Stimulated activated CD4-positive, alpha-beta T cell treated with anti-CD3 and anti-CD28 coated beads, Interleukin-2, amount 100 ng/mL, for 24 hours (primary cell): ENCODE results near the gene FAM163B.
"Not testable (repeated sequence)": the region's sequence is repeated elsewhere in the genome, so short reads cannot be mapped to it uniquely, and the experiment has no call there.

Experiments used
- DNase-seq, 2 donors: peaks; one replicate each; pipeline ENCODE4 v3.0.0-alpha.2; 2020

The FAM163B gene

DNA sequence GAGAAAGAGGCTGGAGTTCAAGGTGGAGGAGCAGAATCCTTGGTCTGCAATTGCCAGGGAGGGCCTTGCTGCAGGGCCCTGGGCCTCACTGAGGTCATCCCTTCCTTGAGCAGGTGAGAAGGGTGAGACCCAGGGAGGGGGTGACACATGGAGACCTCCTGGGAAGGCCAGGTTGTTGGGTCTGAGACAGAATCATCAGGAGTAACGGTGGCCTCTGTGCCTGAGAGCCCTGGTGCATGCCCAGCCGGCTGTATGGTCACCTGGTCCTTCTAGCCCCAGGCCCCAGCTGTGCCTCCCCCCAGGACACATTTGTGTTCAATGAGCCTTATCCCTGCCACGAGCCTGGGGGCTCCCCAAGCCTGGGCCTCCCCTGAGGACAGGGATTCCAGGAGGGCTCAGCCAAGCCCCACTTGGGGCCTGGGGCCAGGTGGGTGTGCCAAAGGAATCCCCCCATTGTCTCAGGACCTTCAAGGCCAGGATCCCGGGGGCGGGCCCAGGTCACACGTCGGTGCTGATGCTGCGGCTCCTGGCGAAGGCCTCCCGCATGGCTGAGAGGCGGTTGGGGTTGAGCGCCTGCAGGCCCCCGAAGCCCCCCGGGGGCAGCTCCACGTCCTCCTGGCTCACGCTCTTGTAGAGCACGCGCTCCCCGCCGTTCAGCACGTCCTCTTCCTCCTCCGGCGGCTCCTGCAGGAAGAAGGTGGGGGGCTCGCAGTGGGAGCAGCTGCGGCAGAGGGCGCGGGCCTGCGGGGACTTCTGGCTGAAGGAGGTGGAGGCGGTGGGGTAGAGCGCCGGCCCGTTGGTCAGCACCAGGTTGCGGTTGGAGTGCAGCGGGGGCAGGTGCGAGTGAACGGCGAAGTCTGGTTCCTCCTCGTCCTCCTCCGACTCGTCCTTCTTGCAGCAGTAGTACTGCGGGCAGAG, 30.4 kb downstream of the FAM163B start:
- no peak for DNase-seq

DNA sequence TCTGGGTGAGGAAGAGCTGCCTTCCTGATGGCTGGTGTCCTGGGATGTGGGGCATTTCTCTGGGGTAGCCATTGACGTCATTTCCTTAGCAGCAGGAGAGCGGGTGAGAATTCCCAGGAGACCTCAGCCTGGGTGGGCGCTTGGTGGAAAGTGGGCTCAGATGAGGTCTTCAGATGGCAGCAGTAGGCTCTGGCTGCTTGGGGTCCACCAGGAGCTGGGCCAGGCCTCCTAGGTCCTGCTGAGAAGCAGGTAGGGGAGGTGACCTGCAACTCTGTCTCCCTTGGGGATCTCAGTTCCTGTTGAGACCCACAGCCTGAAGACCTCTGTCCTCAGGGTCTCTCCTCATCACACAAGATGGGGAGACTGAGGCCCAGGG, 31.5 kb downstream of the FAM163B start:
- no peak for DNase-seq

DNA sequence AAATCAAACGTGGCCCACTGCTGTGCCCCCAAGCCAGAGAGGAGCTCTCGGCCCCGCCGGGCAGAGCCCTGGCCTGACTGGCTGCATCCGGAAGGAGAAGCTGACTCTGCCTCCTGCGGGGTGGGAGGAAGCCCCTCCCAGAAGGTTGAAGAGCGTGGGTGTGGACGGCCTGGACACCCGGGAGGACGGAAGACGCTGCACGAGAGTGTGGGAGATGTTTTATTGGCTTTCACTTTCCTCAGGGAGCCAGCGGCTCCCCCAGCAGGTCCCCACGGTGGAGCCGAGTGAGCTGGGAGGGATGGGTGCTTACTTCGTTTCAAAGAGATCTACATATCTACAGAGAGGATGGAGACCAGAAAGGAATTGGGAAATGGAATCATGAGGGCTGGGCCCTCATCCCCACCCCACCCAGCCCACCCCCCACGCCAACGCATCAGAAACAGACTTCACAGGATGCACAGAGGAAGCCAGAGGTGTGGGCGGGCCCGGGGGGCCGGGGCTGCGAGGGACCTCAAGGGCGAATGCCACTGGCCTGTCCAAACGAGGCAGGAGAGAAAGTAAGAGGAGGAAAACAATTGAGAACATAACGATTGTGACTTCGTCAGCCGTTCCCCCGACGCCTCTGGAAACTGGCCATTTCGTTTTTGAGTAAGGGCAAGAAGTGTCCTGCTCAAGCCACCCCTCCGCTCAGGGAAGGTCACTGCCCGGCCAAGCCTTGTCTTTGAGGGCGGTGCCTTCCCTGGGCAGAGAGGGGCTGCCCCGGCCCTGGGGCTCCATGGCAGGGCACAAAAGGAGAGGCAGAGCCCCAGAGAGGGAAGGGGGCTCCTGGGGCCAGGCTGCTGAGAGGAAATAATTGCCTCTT, 32.1 kb downstream of the FAM163B start:
- DNase-seq: no peak

DNA sequence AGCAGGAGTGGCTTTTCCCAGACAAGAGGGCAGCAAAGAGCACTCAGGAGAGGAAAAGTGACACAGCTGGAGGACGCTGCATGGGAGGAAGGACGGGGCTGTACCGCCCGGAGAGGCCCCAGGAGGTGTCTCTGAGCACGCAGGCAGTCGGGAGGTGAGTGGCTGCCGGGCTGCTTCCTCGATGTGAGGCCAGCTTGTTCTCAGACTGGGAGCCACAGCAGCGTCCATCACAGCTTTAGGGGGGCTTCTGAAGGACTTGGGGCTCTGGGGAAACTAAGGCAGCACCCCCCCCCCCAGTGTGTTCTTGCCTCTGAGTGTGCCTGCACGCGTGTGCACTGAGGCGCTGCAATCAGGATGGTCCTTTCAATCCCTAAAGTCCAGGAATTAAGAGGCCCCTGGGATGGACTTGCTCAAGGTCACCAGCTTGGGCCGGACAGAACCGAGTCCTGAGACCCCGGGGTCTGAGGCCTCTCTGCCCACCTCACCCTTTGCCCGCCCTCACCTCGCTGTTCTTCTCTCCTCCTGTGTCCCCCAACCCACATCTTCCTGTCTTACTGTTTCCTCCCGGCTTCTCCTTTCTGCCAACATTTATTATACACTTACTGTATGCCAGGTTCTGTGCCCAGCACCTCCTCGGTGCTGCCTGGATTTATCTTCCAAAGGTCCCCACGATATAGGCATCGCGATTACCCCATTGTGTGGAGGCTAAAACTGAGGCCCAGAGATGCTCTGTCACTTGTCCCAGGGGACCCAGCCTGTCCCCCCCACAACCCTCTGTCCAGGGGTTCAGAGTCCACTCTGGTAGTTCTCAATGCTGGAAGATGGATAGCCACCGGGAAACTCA, 32.9 kb downstream of the FAM163B start:
- DNase-seq: no peak

DNA sequence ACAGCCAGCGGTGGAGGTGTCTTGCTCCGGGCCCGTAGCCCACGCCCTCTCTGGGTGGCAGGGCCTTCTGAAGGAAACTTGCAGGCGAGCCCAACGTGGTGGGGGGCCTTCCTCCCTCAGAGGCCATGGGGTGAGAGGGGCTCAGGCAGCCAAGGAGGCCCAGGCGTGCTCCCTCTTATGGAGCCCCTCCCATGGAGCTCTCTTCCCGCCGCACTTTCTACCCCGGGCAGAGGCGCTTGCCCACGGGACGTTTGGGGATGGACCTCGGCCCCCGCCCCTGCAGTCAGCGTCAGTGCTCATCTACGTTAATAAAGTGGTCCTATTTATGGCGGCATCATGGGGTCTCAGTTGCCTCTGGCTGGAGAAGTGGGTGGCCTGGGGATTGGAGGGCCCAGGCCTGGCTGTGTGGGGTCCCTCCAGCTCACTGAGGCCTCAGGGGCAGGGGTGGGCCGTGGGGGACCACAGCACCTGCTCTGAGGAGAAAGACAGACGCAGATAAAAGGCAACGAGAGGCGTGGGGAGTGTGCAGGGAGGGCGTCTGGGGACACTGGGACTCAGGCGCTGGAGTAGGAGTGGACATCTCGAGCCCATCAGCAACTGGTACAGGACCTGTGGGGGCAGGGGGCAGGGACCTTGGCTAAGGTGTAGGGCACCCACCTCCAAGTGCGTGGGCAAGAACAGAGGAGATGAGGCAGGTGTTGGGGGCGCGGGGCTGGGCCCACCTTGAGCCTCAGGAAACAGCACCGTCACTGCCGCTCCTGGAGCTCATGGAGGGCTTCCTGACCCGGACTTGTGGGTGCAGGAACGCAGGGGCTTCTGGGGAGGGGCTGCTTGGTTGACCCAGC, 33.8 kb downstream of the FAM163B start:
- no peak for DNase-seq

DNA sequence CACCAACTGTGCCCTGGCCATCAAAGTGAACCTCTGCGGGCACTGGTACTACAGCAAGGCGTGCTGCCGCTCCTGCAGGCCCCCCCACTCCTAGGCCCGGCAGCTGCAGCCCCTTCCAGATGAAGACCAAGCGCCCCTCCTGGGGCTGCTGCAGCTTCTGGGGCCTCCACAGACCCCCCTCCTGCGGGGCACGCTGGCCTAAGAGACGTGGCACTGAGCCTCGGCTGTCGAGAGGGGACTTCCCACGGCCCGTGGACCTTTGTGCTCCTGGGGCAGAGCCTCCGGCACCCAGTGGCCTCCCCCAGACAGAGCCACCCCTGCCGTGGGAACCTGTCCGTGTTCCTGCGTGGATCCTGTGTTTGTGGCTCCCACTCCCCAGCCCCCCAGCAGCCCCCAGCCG, 34.4 kb downstream of the FAM163B start:
- DNase-seq: no peak

DNA sequence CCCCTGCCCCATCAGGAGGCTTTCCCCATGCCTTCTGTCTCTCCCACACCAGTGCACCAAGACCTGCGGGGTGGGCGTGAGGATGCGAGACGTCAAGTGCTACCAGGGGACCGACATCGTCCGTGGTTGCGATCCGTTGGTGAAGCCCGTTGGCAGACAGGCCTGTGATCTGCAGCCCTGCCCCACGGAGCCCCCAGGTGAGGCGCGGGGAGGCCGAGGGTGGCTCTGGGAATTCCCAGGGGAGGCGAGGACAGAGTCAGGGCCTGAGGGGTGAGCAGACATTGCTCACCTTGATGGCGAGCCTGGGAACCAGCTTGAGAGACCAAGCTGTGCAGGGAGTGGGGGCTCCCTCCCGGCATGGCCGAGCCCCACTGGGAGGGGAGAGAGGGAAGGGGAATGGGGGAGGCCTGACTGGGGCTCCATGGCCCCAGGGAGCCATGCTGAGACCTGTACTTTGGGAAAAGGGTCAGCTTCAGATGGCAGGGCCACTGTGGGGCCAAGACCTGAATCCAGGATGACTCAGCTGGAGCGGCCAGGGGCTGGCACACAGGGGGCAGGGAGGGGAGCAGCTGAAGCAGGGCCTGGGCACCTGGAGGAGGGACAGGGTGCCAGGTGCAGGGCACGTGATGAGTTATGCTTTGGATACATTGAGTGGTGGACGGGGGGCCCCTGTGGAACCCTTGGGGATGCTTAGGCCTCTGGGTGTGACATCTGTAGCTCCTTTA, 35.2 kb downstream of the FAM163B start:
- no peak for DNase-seq

DNA sequence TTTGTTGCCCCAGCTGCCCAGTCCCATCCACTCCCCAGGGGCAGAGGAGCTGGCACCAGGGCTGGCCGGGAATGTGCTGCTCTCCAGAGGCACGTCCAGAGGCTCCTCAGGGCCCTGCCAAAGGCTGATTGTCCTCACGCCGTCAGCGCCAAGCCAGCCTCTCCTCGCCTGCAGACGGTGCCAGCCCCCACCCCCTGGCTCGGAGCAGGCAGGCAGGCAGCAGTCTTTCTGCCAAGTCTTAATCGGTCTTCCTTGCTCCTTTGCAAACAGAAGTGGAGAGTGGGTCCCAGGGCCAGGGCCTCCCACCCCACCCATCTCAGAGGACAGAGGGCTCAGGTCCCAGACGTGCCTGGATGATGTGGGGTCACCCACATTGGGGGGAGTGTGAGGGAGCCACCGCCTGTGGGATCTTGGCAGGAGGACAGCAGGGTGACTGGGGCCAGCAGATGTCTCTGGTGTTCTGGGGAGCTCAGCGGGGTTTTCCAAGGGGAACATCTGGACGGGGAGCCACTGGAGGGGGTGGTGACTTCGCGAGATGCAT, 36.3 kb downstream of the FAM163B start:
- no peak for DNase-seq

DNA sequence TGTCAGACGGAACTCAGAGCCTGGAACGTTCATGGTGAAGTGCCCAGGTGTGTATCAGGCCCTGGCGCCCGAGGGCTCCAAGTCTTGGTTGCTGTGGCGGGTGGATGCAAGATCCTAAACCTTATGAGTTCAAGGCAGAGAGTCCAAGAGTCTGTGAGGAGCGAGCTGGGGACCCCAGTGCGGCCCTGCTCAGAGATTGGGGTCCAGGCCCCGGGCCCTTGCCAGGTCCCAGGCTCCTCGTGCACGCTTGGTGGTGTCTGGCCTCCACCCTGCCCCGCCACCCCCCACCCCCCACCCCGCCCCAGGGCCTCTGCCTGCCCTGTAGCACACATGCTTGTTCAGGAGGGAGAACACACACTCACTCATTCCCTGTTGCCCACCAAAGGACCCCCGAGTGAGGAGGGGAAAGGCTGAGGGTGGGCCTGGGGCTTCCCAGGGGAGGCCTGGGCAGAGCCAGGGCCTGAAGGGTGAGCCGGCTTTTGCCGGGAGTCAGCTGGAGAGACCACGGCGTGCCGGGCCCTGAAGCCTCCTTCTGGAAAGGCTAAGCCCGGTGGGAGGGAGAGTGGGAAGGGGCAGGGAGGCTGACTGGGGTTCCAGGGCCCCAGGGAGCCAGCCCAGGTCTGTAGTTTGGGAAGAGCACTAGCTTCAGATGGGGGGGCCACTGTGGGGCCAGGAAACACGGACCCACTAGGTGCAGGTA, 37.1 kb downstream of the FAM163B start:
- DNase-seq: no peak

DNA sequence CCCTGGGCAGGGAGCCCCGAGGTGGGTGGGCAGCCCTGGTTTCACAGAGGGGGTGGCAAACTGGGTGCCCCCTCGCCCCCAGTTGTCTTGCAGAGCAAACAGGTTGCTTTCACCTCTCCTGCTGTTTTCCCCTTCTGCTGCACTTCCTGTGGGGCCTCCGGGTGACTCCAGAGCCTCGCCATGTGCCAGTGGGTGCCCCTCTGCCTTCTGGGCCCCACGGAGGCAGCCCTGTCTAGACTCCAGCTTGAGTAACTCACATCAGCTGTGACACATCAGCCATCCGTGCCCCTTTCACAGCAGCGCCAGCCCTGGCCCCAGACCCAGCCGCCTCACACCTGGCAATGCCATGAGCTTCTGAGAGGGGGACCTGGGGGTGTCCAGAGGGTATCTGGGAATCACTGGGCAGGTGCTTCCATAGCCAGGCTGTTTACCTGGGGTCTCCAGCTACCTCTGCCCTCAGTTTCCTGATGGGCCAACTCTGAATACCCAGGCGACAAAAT, 37.7 kb downstream of the FAM163B start:
- no peak for DNase-seq

DNA sequence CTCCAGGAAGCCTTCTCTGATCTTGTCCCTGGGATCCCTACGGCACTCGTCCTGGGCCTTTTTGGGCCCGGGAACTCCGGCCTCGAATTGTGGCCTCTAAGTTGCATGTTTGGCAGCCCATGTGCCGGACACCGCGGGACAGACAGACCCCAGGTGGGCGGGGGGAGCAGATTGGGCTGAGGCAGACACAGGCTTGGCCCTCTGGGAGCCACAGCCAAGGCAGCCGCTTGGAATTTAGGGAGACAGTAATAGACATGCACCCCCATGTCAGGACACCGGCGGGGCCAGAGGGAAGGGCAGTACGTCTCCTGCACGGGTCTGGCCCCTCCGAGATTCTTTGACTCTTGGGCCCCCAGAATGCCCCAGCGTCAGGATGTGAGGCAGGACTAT, 38.5 kb downstream of the FAM163B start:
- DNase-seq: no peak

DNA sequence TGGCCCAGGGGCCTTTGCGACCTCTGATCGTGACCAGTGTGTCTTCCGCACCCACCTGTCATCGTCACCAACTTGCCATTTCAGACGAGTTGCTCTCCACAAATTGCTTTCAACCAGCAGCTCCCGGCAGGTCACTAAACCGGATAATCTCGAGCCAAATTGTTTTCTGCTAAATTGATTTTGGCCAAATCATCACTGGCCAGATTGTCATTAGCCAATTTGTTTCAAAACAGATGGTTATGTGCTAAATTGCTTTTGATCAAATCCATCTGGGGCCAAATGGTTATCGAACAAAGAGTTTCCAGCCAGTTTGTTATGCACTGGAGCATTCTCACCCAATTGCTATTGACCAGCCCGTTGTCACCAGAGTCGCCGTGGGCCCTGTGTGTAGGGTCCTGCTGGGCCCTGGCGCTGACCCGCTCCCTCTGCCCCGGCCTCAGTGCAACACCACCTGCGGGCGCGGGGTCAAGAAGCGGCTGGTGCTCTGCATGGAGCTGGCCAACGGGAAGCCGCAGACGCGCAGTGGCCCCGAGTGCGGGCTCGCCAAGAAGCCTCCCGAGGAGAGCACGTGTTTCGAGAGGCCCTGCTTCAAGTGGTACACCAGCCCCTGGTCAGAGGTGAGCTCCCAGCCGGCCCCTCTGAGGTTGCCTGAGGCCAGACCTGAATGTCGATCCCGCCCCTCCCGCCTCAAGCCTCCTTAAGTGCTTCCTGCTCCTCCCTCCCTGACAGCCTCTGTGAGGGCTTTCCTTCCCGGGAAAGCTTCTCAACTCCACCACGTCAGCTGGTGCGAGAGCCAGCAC, 39.1 kb downstream of the FAM163B start:
- no peak for DNase-seq

DNA sequence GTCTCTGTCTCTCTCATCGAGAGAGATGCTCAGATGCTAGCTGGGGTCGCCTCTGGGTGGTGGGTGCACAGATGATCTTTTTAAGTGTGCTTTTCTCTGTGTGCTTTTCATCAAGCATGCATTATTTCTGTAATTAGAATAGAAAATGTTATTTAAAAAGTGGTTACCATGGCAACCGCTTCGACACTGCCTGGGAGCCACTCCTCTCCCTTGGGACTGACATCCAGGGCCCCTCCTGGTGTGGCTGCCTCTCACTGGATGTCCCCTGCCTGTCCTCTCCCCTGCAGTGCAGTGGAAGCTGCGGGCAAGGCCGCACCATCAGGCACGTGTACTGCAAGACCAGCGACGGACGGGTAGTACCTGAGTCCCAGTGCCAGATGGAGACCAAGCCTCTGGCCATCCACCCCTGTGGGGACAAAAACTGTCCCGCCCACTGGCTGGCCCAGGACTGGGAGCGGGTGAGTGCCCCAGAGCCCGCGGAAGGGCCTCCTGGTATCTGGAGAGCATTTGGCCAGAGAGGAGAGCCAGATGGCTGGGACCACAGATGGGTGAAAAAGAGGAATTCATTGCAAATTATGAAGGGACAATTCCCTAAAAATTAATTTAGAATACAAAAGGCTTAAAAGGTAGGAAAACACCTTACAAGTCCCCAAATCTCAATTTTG, 39.9 kb downstream of the FAM163B start:
- no peak for DNase-seq

DNA sequence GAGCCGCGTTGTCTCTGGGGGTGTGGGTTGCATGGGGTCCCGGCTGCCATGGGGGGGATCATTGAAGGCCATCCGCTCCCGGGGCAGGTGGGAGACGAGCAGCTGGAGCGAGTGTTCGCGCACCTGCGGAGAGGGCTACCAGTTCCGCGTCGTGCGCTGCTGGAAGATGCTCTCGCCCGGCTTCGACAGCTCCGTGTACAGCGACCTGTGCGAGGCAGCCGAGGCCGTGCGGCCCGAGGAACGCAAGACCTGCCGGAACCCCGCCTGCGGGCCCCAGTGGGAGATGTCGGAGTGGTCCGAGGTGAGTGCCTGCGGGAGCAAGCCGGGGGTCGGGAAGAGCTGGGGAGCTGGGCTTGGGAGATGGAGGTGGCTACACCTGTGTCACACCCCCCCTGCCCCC, 41.0 kb downstream of the FAM163B start:
- DNase-seq: no peak

DNA sequence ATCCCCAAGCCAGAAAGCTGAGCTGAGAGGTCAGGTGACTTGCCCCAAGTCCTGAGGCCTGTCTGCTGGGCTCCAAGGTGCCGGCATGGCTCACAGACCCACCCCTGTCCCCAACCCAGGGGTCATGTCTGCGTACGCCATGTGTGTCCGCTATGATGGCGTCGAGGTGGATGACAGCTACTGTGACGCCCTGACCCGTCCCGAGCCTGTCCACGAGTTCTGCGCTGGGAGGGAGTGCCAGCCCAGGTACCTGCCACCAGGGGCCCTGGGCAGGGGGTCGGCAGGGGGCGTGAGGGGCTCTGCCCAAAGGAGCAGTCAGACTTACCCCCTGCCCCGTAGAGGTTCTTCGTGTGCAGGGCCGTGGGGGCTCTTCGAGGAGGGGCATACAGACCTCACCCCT, 42.4 kb downstream of the FAM163B start:
- no peak for DNase-seq

DNA sequence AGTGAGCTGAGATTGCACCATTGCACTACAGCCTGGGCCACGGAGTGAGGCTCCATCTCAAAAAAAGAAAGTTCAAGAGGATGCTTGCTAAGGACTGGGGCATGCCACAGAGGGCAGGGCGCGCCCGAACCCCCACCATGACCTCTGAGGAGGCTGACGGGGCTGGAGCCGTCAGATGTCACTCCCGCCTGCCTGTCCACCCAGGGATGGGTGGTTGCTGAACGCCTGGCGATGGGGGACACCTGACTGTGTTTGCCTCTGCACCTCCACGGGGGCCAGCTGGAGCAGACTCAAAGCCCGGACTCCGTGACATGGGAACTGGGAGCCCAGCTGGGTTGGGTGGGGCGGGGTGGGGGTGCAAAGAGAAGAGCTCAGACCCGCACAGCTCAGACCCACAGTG, 42.8 kb downstream of the FAM163B start:
- no peak for DNase-seq

DNA sequence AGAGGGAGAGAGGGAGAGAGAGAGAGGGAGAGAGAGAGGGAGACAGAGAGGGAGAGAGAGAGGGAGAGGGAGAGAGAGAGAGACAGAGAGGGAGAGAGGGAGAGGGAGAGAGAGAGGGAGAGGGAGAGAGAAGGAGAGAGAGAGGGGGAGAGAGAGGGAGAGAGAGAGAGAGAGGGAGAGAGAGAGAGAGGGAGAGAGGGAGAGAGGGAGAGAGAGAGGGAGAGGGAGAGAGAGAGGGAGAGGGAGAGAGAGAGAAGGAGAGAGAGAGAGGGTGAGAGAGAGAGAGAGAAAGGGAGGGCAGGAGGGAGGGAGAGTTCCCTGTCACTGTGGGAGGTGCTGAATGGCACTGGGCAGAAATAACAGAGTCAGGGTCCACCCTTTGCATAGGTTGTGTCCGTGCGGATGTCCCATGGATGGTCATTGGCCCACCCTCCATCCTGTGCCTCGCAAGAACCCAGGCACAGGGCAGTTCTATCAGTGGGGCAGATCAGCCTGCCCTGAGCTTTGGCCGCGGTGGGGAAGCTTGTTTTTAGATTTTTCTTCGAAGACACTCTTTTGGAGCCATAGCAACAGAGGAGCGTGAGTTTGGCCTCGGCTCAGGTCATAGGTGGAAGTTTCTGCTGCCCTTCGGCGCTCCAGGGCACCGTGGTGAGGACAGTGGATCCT, 44.6 kb downstream of the FAM163B start:
- DNase-seq: no peak

DNA sequence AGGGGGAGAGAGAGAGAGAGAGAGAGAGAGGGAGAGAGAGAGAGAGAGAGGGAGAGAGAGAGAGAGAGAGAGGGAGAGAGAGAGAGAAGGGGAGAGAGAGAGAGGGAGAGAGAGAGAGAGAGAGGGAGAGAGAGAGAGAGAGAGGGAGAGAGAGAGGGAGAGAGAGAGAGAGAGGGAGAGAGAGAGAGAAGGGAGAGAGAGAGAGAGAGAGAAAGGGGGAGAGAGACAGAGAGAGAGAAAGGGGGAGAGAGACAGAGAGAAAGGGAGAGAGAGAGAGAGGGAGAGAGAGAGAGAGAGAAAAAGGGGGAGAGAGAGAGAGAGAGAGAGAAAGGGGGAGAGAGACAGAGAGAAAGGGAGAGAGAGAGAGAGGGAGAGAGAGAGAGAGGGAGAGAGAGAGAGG, 45.4 kb downstream of the FAM163B start:
- not testable (repeated sequence) for DNase-seq
